Measurements from ENCODE around the gene IGFBPL1.

DNA sequence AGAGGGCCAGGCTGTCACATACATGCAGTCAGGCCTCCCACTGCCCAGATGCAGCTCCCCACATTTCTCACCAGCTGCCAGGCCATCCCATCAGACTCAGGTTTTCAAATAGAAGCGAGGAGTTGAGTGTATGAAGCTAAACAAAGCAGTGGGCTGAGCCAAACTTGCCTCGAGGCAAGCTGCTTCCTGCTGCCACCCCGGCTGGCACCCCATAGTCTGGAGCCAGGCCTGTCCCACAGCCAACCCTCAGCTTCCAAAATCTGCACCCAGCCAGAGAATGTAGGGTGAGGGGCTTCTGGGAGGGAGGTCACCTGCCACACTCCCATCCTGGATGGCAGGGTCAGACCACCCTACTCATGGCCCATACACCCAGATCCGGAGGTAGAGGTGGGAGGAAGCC, 54.1 kb downstream of the IGFBPL1 start:
- TF ChIP-seq, protein P1, sequence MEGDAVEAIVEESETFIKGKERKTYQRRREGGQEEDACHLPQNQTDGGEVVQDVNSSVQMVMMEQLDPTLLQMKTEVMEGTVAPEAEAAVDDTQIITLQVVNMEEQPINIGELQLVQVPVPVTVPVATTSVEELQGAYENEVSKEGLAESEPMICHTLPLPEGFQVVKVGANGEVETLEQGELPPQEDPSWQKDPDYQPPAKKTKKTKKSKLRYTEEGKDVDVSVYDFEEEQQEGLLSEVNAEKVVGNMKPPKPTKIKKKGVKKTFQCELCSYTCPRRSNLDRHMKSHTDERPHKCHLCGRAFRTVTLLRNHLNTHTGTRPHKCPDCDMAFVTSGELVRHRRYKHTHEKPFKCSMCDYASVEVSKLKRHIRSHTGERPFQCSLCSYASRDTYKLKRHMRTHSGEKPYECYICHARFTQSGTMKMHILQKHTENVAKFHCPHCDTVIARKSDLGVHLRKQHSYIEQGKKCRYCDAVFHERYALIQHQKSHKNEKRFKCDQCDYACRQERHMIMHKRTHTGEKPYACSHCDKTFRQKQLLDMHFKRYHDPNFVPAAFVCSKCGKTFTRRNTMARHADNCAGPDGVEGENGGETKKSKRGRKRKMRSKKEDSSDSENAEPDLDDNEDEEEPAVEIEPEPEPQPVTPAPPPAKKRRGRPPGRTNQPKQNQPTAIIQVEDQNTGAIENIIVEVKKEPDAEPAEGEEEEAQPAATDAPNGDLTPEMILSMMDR (IDR thresholded peaks at IDR 0.05; ENCODE audit: low read depth, low read length, poor library complexity, severe bottlenecking): no peak
- no peak for TF ChIP-seq EZH2phosphoT487 (IDR thresholded peaks at IDR 0.05; ENCODE audit: borderline replicate concordance, low read length)
